ENCODE results near the gene MAP2K2. TPM values are rescaled to one million over a fixed set of nuclear protein-coding genes. Genes with fewer than 3 reads are reported as not detected.

Gene MAP2K2
- total RNA-seq (2014; rRNA removed; shearing (Covaris generic)), result 162 and 212 TPM in 2 replicates
- polyA plus RNA-seq (2016; fragmentation: Nextera tagmentation; extraction: Ambion mirVana), result 32.3 and 47.0 TPM in 2 replicates

- 0 to 2% methylated on average over 55 to 71 of the region's 102 CpGs for WGBS, 2 experiments (ENCODE audit: low coverage in 1 of 2, low lambda C conversion rate in 2 of 2, missing lambda C conversion rate in 2 of 2)
- in situ Hi-C loops (cut with MboI), result no loop called here
- Histone ChIP-seq H3K27me3 (replicated peaks; ENCODE audit: insufficient read depth) (no peaks in the 10 kb centered on the region), H3K79me2 (ENCODE audit: insufficient read depth) (peaks cover 46% of the 10 kb centered on the region), H4K20me1 (ENCODE audit: insufficient read depth) (peaks cover under 1% of the 10 kb centered on the region; the same call in 1 of the 2 replicates), H3K4me2 (ENCODE audit: unreplicated experiment) (peak within 1 kb of the TSS; percentile 97), H3K9me3 (ENCODE audit: low read depth) (no peaks in the 10 kb centered on the region), H3F3A (ENCODE audit: insufficient read depth) (peaks cover 5% of the 10 kb centered on the region), H3K4me3 (peak within 1 kb of the TSS; percentile 86), H3K36me3 (ENCODE audit: low read depth) (peaks cover 8% of the 10 kb centered on the region; the same call in 1 of the 2 replicates), H3K27ac (no peak within 1 kb of the TSS), H3K4me1 (ENCODE audit: insufficient read depth) (no peaks in the 10 kb centered on the region), H3K9ac (peak within 1 kb of the TSS; percentile 96), H3K9me2 (ENCODE audit: insufficient read depth) (no peaks in the 10 kb centered on the region), H2AFZ (peak within 1 kb of the TSS; percentile 99)
- TF ChIP-seq EZH2phosphoT487 (IDR thresholded peaks at IDR 0.05; ENCODE audit: insufficient read depth, low read depth) (no peak), EZH2 (IDR thresholded peaks at IDR 0.05; ENCODE audit: insufficient read depth, poor library complexity, severe bottlenecking) (no peak)
- DNase-seq, result peak; percentile 97
Measured at GRCh38 chr19:4123615-4124568, at the start of gene MAP2K2. MAP2K2 (minus strand) TSS chr19:4124122; CDS start chr19:4123875, 247 bp downstream.

GRCh38 chr19:4172861-4173473 is 49.0 kb upstream of the MAP2K2 start:
- in situ Hi-C loops (cut with MboI), result no loop called here
- Histone ChIP-seq H4K20me1 (ENCODE audit: insufficient read depth) (no peaks in the 10 kb centered on the region), H3F3A (ENCODE audit: insufficient read depth) (no peaks in the 10 kb centered on the region), H3K4me1 (ENCODE audit: insufficient read depth) (no peaks in the 10 kb centered on the region), H2AFZ (no peak overlapping the region), H3K9ac (no peak overlapping the region), H3K9me3 (ENCODE audit: low read depth) (no peaks in the 10 kb centered on the region), H3K27ac (no peak overlapping the region), H3K4me2 (ENCODE audit: unreplicated experiment) (no peak overlapping the region), H3K27me3 (replicated peaks; ENCODE audit: insufficient read depth) (no peaks in the 10 kb centered on the region), H3K79me2 (ENCODE audit: insufficient read depth) (no peaks in the 10 kb centered on the region), H3K4me3 (no peak overlapping the region), H3K36me3 (ENCODE audit: low read depth) (no peaks in the 10 kb centered on the region), H3K9me2 (ENCODE audit: insufficient read depth) (no peaks in the 10 kb centered on the region)
- 3 to 6% methylated on average over 38 to 45 of the region's 45 CpGs for WGBS, 2 experiments (ENCODE audit: low coverage in 1 of 2, low lambda C conversion rate in 2 of 2, missing lambda C conversion rate in 2 of 2)
- no peak for TF ChIP-seq EZH2 (IDR thresholded peaks at IDR 0.05; ENCODE audit: insufficient read depth, poor library complexity, severe bottlenecking)
- TF ChIP-seq EZH2phosphoT487 (IDR thresholded peaks at IDR 0.05; ENCODE audit: insufficient read depth, low read depth), result no peak
- peak; percentile 69 for DNase-seq

- Histone ChIP-seq H4K20me1 (ENCODE audit: insufficient read depth) (no peaks in the 10 kb centered on the region), H3K9ac (no peak overlapping the region), H3K36me3 (ENCODE audit: low read depth) (no peaks in the 10 kb centered on the region), H3K4me3 (no peak overlapping the region), H2AFZ (no peak overlapping the region), H3F3A (ENCODE audit: insufficient read depth) (no peaks in the 10 kb centered on the region), H3K27ac (no peak overlapping the region), H3K9me2 (ENCODE audit: insufficient read depth) (no peaks in the 10 kb centered on the region), H3K4me2 (ENCODE audit: unreplicated experiment) (no peak overlapping the region), H3K27me3 (replicated peaks; ENCODE audit: insufficient read depth) (no peaks in the 10 kb centered on the region), H3K79me2 (ENCODE audit: insufficient read depth) (no peaks in the 10 kb centered on the region), H3K4me1 (ENCODE audit: insufficient read depth) (no peaks in the 10 kb centered on the region), H3K9me3 (ENCODE audit: low read depth) (no peaks in the 10 kb centered on the region)
- no peak for TF ChIP-seq EZH2 (IDR thresholded peaks at IDR 0.05; ENCODE audit: insufficient read depth, poor library complexity, severe bottlenecking)
- TF ChIP-seq EZH2phosphoT487 (IDR thresholded peaks at IDR 0.05; ENCODE audit: insufficient read depth, low read depth), result no peak
- no peak for DNase-seq
- 24 to 29% methylated on average over 20 to 22 of the region's 22 CpGs for WGBS, 2 experiments (ENCODE audit: low coverage in 1 of 2, low lambda C conversion rate in 2 of 2, missing lambda C conversion rate in 2 of 2)
- in situ Hi-C loops (cut with MboI), result no loop called here
Measured at GRCh38 chr19:4171676-4172075, 47.8 kb upstream of the MAP2K2 start.

GRCh38 chr19:4164262-4164661 is 40.3 kb upstream of the MAP2K2 start:
- TF ChIP-seq EZH2 (IDR thresholded peaks at IDR 0.05; ENCODE audit: insufficient read depth, poor library complexity, severe bottlenecking), result no peak
- no peak for TF ChIP-seq EZH2phosphoT487 (IDR thresholded peaks at IDR 0.05; ENCODE audit: insufficient read depth, low read depth)
- Histone ChIP-seq H3K9me2 (ENCODE audit: insufficient read depth) (no peaks in the 10 kb centered on the region), H3K27me3 (replicated peaks; ENCODE audit: insufficient read depth) (no peaks in the 10 kb centered on the region; the same call in 1 of the 2 replicates), H3K79me2 (ENCODE audit: insufficient read depth) (no peaks in the 10 kb centered on the region), H3K9ac (no peak overlapping the region), H3K36me3 (ENCODE audit: low read depth) (no peaks in the 10 kb centered on the region), H3K4me2 (ENCODE audit: unreplicated experiment) (no peak overlapping the region), H2AFZ (no peak overlapping the region), H4K20me1 (ENCODE audit: insufficient read depth) (no peaks in the 10 kb centered on the region), H3F3A (ENCODE audit: insufficient read depth) (no peaks in the 10 kb centered on the region), H3K9me3 (ENCODE audit: low read depth) (no peaks in the 10 kb centered on the region), H3K27ac (no peak overlapping the region), H3K4me3 (no peak overlapping the region), H3K4me1 (ENCODE audit: insufficient read depth) (no peaks in the 10 kb centered on the region)
- WGBS, 2 experiments (ENCODE audit: low coverage in 1 of 2, low lambda C conversion rate in 2 of 2, missing lambda C conversion rate in 2 of 2), result 42 to 49% methylated on average over 11 of the region's 11 CpGs
- in situ Hi-C loops (cut with MboI), result no loop called here
- no peak for DNase-seq

All from GM23248 (cell line).